ENCODE measurements around the gene SORBS2. TPM values are rescaled to one million over a fixed set of nuclear protein-coding genes. Genes with fewer than 3 reads are reported as not detected.

The SORBS2 gene
- total and polyA plus RNA-seq, 2 donors (not counting 3 experiments of a cell fraction or from before 2014, with no cell fraction given): 69.8 to 82.5 TPM

DNA sequence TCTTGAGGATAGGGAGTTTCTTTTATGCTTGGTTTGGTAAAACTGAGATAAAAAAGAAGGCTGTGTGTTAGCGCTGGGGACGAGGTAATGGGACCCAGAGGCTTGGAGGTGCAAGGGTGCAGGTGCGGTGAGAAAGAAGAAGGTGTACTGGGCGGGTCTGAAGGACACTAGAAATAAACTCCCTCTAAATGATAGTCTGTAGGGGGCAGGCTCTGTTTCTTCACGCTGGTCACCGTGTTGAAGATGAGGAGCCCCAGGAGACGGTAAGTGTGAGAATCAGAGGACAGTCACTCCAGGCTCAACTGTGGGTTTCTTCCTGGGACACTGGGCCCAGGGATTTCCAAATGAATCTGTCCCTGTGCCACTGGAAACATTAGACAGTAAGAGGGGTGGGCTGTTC lies 131.4 kb downstream of the SORBS2 start:
- Histone ChIP-seq H3K9me3 (replicated peaks; ENCODE audit: control insufficient read depth, insufficient read depth, low read length) (no peaks in the 10 kb centered on the region), H3K79me2 (ENCODE audit: control insufficient read depth, insufficient read depth, low read length) (no peaks in the 10 kb centered on the region), H3K27ac (ENCODE audit: insufficient read depth, low read depth, low read length) (no peak overlapping the region), H3K4me1 (ENCODE audit: control insufficient read depth, extremely low read depth, insufficient read depth, low read length) (peaks cover 8% of the 10 kb centered on the region), H3K27me3 (ENCODE audit: control insufficient read depth in 2 of 2, insufficient read depth in 2 of 2, low read length in 2 of 2) (no peaks in the 10 kb centered on the region), H3K9me1 (replicated peaks; ENCODE audit: control insufficient read depth, extremely low read depth, insufficient read depth, low read length) (no peaks in the 10 kb centered on the region), H2AFZ (ENCODE audit: low read depth, low read length) (no peak overlapping the region), H3K36me3 (ENCODE audit: control insufficient read depth in 2 of 2, extremely low read depth in 1 of 2, insufficient read depth in 2 of 2, low read length in 2 of 2) (peaks cover 0 to 2% of the 10 kb centered on the region in 2 experiments), H3K9ac (replicated peaks; ENCODE audit: extremely low read depth, insufficient read depth, low read length) (no peak overlapping the region), H3K4me2 (ENCODE audit: insufficient read depth, low read length) (no peak overlapping the region), H4K20me1 (replicated peaks; ENCODE audit: control insufficient read depth, extremely low read depth, insufficient read depth, low read length) (no peaks in the 10 kb centered on the region), H3K4me3 (replicated peaks in 1 of 3; ENCODE audit: insufficient read depth in 1 of 3, low read depth in 1 of 3, low read length in 3 of 3) (no peak overlapping the region)
- ChIA-PET CTCF (no interaction called here), POLR2A (no interaction called here)
- FAIRE-seq: no peak
- intact Hi-C loops (cut with micrococcal nuclease) (no loop called here), dilution Hi-C loops (cut with MboI; ENCODE audit: extremely low pct_ligation_motif_present, low sequenced_read_pairs) (no loop called here)
- DNase-seq (ENCODE audit: low read depth, low spot score): no peak
- BruUV-seq (replicated peaks): no TSS peak
- TF ChIP-seq JUN (IDR thresholded peaks at IDR 0.05; ENCODE audit: borderline replicate concordance, insufficient read depth, insufficient read length, low read depth) (no peak), POLR2AphosphoS5 (IDR thresholded peaks at IDR 0.05; ENCODE audit: insufficient read depth, low read depth, low read length) (no peak), EZH2 (IDR thresholded peaks at IDR 0.05; ENCODE audit: borderline replicate concordance, low read depth, low read length, severe bottlenecking) (no peak), MYC (IDR thresholded peaks at IDR 0.05; ENCODE audit: low read depth, low read length) (no peak), GATA2 (IDR thresholded peaks at IDR 0.05; ENCODE audit: insufficient read depth, insufficient read length, low read depth, low read length) (no peak), FOS (IDR thresholded peaks at IDR 0.05; ENCODE audit: borderline replicate concordance, insufficient read depth, low read length) (no peak), POLR2A (IDR thresholded peaks at IDR 0.05; ENCODE audit: low read depth, low read length) (no peak)
- TF ChIP-seq, protein P1, sequence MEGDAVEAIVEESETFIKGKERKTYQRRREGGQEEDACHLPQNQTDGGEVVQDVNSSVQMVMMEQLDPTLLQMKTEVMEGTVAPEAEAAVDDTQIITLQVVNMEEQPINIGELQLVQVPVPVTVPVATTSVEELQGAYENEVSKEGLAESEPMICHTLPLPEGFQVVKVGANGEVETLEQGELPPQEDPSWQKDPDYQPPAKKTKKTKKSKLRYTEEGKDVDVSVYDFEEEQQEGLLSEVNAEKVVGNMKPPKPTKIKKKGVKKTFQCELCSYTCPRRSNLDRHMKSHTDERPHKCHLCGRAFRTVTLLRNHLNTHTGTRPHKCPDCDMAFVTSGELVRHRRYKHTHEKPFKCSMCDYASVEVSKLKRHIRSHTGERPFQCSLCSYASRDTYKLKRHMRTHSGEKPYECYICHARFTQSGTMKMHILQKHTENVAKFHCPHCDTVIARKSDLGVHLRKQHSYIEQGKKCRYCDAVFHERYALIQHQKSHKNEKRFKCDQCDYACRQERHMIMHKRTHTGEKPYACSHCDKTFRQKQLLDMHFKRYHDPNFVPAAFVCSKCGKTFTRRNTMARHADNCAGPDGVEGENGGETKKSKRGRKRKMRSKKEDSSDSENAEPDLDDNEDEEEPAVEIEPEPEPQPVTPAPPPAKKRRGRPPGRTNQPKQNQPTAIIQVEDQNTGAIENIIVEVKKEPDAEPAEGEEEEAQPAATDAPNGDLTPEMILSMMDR (IDR thresholded peaks at IDR 0.05; ENCODE audit: extremely low read depth in 1 of 2, insufficient read depth in 1 of 2, low read depth in 1 of 2, low read length in 2 of 2): no peak
- TF ChIP-seq, protein P2, sequence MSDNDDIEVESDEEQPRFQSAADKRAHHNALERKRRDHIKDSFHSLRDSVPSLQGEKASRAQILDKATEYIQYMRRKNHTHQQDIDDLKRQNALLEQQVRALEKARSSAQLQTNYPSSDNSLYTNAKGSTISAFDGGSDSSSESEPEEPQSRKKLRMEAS (IDR thresholded peaks at IDR 0.05; ENCODE audit: insufficient read depth, insufficient read length): no peak

All from endothelial cell of umbilical vein (primary cell).